ENCODE measurements around the gene TFB1M.
"Not testable (repeated sequence)": the region's sequence is repeated elsewhere in the genome, so short reads cannot be mapped to it uniquely, and the experiment has no call there.

Gene TFB1M

GRCh38 chr6:155316419-155316818, 2.1 kb upstream of the TFB1M start:
- TF ChIP-seq CTCF (IDR thresholded peaks at IDR 0.05) (no peak), ZFX (IDR thresholded peaks at IDR 0.05; ENCODE audit: borderline replicate concordance) (no peak)
- no peak overlapping the region for H3K27ac ChIP-seq

DNA sequence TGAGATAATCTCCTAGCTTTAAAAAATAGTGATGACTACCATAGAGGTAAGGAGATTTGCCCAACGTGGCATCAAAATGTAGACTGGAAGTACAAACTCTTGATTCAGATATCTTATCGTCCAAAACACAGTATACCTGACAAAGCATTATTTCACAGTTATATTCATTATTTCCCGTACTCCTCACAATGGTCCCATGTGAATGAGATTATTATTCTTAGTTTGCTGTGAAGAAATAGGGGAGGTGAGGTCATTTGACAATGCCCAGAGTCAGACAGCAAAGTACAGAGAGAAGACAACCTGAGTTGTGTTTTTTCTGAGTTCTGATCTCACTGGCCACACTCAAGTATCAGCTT, 1.2 kb upstream of the TFB1M start:
- TF ChIP-seq ZFX (IDR thresholded peaks at IDR 0.05; ENCODE audit: borderline replicate concordance) = no peak
- no peak for TF ChIP-seq CTCF (IDR thresholded peaks at IDR 0.05)
- H3K27ac ChIP-seq = peak overlapping the region; percentile 86

GRCh38 chr6:155314773-155315515, 660 bp upstream of the TFB1M start:
- peak overlapping the region; percentile 86 for H3K27ac ChIP-seq
- TF ChIP-seq CTCF (IDR thresholded peaks at IDR 0.05) (no peak), ZFX (IDR thresholded peaks at IDR 0.05; ENCODE audit: borderline replicate concordance) (no peak)

DNA sequence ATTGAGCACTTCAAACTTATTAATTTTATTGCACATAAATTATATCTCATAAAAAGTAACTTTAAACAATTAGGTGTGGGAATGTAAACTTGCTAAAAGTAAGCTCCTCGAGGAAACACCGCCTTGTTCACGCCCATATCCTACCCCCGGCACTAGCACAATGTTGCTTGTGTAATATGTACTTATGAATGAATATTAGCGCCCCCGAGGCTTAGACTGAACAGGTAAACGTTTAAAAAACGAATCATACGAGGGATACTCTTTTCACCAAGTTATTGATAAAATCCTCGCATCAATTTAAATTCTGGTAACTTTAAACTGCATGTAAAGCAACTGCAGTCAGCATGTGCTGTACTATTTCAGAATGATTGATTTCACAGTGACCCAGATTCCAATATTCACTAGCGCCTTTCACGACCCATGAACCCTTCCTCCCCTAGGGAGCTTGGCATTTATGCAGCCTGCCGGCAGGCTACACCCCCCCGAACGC, 637 bp downstream of the TFB1M start:
- H3K27ac ChIP-seq = peak overlapping the region; percentile 86
- no peak for TF ChIP-seq ZFX (IDR thresholded peaks at IDR 0.05; ENCODE audit: borderline replicate concordance)
- no peak for TF ChIP-seq CTCF (IDR thresholded peaks at IDR 0.05)

- not testable (repeated sequence) for H3K27ac ChIP-seq
Observed at GRCh38 chr6:155312950-155313349, 1.3 kb downstream of the TFB1M start.

- no peak overlapping the region for H3K27ac ChIP-seq
- no peak for TF ChIP-seq ZFX (IDR thresholded peaks at IDR 0.05; ENCODE audit: borderline replicate concordance)
- no peak for TF ChIP-seq CTCF (IDR thresholded peaks at IDR 0.05)
Observed at GRCh38 chr6:155311583-155311982, 2.7 kb downstream of the TFB1M start.

- H3K27ac ChIP-seq = no peak overlapping the region
- TF ChIP-seq ZFX (IDR thresholded peaks at IDR 0.05; ENCODE audit: borderline replicate concordance) (no peak), CTCF (IDR thresholded peaks at IDR 0.05) (no peak)
Observed at GRCh38 chr6:155311086-155311485, 3.2 kb downstream of the TFB1M start.

DNA sequence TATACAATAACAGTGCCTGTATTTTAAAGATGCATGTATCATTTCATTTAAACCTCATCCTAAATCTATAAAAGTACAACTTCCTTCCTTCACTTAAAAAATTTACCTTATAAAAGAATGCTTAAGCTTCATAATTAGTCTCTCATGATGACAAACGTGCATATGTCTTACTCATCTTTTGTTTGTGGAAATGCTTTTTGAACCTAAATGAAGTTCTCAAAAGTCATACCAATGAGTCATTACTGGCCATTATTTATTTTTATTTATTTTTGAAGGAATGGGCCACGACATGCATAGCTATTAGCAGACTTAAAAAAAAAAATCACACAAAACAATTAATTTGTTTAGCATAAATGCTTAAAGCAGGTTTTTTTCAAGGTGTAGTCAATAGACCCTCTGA, 3.7 kb downstream of the TFB1M start:
- H3K27ac ChIP-seq = no peak overlapping the region
- no peak for TF ChIP-seq ZFX (IDR thresholded peaks at IDR 0.05; ENCODE audit: borderline replicate concordance)
- no peak for TF ChIP-seq CTCF (IDR thresholded peaks at IDR 0.05)

Measured in 22Rv1 (cell line).